OCI-LY1 (cell line): Measurements from ENCODE around the gene EXOC6B.

Experiments
- H2AFZ ChIP-seq: fragments of 200-600 bp; sonication (generic), shearing (Covaris generic); 2 replicates; pipeline ENCODE4 v1.6.0; 2014; ENCODE audit warnings: antibody characterized with exemption, mild to moderate bottlenecking, low read length
- H3F3A ChIP-seq: fragments of 200-600 bp; sonication (generic), shearing (Covaris generic); 2 replicates; pipeline ENCODE4 v1.6.0; 2014; ENCODE audit warnings: mild to moderate bottlenecking, antibody characterized with exemption, low read length, moderate library complexity; ENCODE audit not compliant: insufficient read depth
- H3K27ac ChIP-seq: fragments of 200-600 bp; sonication (generic); 2 replicates; pipeline ENCODE4 v1.5.1; 2014; ENCODE audit warnings: low read length, mixed run types, mild to moderate bottlenecking, low read depth; ENCODE audit not compliant: poor library complexity, severe bottlenecking
- H3K27me3 ChIP-seq: fragments of 200-600 bp; sonication (generic); 2 replicates; pipeline ENCODE4 v1.6.0; 2014; ENCODE audit warnings: antibody characterized with exemption, mild to moderate bottlenecking, low read length, moderate library complexity; ENCODE audit not compliant: insufficient read depth
- H3K36me3 ChIP-seq: fragments of 200-600 bp; sonication (generic); 2 replicates; pipeline ENCODE4 v1.6.1; 2014; ENCODE audit warnings: mild to moderate bottlenecking, antibody characterized with exemption, low read length, moderate library complexity, mixed read lengths; ENCODE audit not compliant: insufficient read depth
- H3K4me1 ChIP-seq: fragments of 200-600 bp; sonication (generic); 2 replicates; pipeline ENCODE4 v1.5.1; 2014; ENCODE audit warnings: mild to moderate bottlenecking, low read length, moderate library complexity; ENCODE audit not compliant: insufficient read depth, severe bottlenecking
- H3K4me2 ChIP-seq: fragments of 200-600 bp; sonication (generic), shearing (Covaris generic); 2 replicates; pipeline ENCODE4 v1.6.1; 2014; ENCODE audit warnings: low read length
- H3K4me3 ChIP-seq: fragments of 200-600 bp; sonication (generic); 2 replicates; pipeline ENCODE4 v1.5.1; 2014; ENCODE audit warnings: low read length, low read depth, mild to moderate bottlenecking, mixed read lengths; ENCODE audit not compliant: poor library complexity, severe bottlenecking
- H3K79me2 ChIP-seq: fragments of 200-600 bp; shearing (Covaris generic); 2 replicates; pipeline ENCODE4 v1.6.1; 2016; ENCODE audit warnings: mixed run types, low read length, mixed read lengths; ENCODE audit not compliant: insufficient read depth
- H3K9ac ChIP-seq: fragments of 200-600 bp; sonication (generic), shearing (Covaris generic); 2 replicates; pipeline ENCODE4 v1.6.1; 2014; ENCODE audit warnings: mild to moderate bottlenecking, low read length, mixed read lengths
- H3K9me2 ChIP-seq: fragments of 200-600 bp; sonication (generic), shearing (Covaris generic); 2 replicates; pipeline ENCODE4 v1.6.1; 2014; ENCODE audit warnings: low read depth, mild to moderate bottlenecking, low read length, mixed read lengths
- H3K9me3 ChIP-seq: fragments of 200-600 bp; shearing (Covaris generic); 2 replicates; pipeline ENCODE4 v1.6.1; 2014; ENCODE audit warnings: low read length, mixed read lengths
- H4K20me1 ChIP-seq: fragments of 200-600 bp; sonication (generic), shearing (Covaris generic); 2 replicates; pipeline ENCODE4 v1.6.0; 2016; ENCODE audit warnings: mild to moderate bottlenecking, low read length; ENCODE audit not compliant: insufficient read depth
- EZH2 ChIP-seq: fragments of 200-600 bp; sonication (generic), shearing (Covaris generic); IDR thresholded peaks from 2 replicates; pipeline ENCODE4 v1.8.0; 2017; ENCODE audit warnings: borderline replicate concordance, mixed run types, mild to moderate bottlenecking, antibody characterized with exemption, low read length, moderate library complexity, mixed read lengths
- TF ChIP-seq, protein P1 (sequence below): fragments of 200-600 bp; sonication (generic), shearing (Covaris generic); IDR thresholded peaks from 2 replicates; pipeline ENCODE4 v1.5.1; 2017; ENCODE audit warnings: mild to moderate bottlenecking, antibody characterized with exemption, low read length, moderate library complexity, mixed read lengths

The EXOC6B gene

DNA sequence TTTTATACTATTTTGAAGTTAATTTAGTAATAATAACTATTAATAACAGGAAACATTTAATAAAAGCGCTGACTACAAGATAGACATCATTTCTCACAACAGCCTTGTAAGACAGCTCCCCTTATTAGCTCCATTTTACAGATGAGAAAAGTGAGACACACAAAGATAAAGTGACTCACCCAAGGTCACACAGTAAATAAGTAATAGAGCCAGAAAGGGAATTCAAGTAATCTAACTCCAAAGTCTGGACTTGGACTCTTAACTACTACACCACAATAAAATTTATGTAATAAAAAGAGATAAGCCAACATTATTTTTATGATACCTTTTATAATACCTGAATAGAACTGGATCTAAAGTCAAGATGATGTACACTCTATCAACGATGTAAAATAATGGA is 25.3 kb downstream of the EXOC6B start:
- no peak overlapping the region for H3K4me2 ChIP-seq
- no peaks in the 10 kb centered on the region for H3K4me1 ChIP-seq
- no peaks in the 10 kb centered on the region for H3K9me2 ChIP-seq
- no peak overlapping the region for H3K9ac ChIP-seq
- no peaks in the 10 kb centered on the region for H3K36me3 ChIP-seq
- H3K9me3 ChIP-seq = no peaks in the 10 kb centered on the region
- H4K20me1 ChIP-seq = no peaks in the 10 kb centered on the region
- no peak for TF ChIP-seq EZH2
- TF ChIP-seq, protein P1, sequence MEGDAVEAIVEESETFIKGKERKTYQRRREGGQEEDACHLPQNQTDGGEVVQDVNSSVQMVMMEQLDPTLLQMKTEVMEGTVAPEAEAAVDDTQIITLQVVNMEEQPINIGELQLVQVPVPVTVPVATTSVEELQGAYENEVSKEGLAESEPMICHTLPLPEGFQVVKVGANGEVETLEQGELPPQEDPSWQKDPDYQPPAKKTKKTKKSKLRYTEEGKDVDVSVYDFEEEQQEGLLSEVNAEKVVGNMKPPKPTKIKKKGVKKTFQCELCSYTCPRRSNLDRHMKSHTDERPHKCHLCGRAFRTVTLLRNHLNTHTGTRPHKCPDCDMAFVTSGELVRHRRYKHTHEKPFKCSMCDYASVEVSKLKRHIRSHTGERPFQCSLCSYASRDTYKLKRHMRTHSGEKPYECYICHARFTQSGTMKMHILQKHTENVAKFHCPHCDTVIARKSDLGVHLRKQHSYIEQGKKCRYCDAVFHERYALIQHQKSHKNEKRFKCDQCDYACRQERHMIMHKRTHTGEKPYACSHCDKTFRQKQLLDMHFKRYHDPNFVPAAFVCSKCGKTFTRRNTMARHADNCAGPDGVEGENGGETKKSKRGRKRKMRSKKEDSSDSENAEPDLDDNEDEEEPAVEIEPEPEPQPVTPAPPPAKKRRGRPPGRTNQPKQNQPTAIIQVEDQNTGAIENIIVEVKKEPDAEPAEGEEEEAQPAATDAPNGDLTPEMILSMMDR = no peak
- no peaks in the 10 kb centered on the region for H3F3A ChIP-seq
- H3K4me3 ChIP-seq = no peak overlapping the region
- no peak overlapping the region for H2AFZ ChIP-seq
- no peaks in the 10 kb centered on the region for H3K27me3 ChIP-seq
- H3K79me2 ChIP-seq = no peaks in the 10 kb centered on the region
- H3K27ac ChIP-seq = no peak overlapping the region

DNA sequence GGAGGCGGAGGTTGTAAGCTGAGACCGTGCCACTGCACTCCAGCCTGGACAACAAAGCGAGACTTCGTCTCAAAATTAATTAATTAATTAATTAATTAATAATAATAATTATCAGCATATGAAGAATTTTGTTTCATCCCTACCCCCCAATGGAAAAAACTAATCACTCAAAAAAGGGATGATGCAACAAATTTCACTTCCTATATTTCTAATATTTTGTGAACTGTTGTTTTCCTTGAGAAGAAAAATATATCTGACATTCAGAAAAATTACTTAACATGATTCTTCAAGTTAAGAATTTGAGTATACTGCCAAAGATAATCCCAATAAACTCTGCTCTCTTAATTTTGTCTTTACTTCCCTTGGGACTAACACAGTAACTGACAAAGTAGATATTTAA is 28.1 kb downstream of the EXOC6B start:
- Histone ChIP-seq H3K9me2 (no peaks in the 10 kb centered on the region), H3K4me3 (no peak overlapping the region), H3F3A (no peaks in the 10 kb centered on the region), H3K9ac (no peak overlapping the region), H3K79me2 (no peaks in the 10 kb centered on the region), H3K36me3 (no peaks in the 10 kb centered on the region), H3K4me1 (no peaks in the 10 kb centered on the region), H3K27ac (no peak overlapping the region), H4K20me1 (no peaks in the 10 kb centered on the region), H3K4me2 (no peak overlapping the region), H2AFZ (no peak overlapping the region), H3K9me3 (no peaks in the 10 kb centered on the region), H3K27me3 (no peaks in the 10 kb centered on the region)
- TF ChIP-seq, protein P1 = no peak
- TF ChIP-seq EZH2 = no peak

DNA sequence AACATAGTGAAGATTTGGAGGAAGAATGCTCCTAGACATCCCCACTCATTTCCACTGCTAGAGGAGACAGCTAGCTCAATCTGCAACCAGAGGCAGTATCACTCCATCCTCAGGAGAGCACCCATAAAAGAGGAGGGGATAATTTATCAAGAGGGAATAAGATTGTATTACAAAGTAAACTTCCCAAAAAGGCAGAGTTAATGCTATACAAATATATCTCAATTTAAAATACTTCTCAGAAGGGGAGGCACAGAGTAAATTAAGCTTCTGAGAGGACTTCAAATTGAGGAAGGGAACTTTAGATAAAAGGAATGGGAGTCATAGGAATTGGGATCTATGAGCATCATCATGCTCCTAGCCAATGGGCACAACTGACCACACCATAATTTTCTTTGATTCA is 29.1 kb downstream of the EXOC6B start:
- Histone ChIP-seq H4K20me1 (no peaks in the 10 kb centered on the region), H3K36me3 (no peaks in the 10 kb centered on the region), H3K27ac (no peak overlapping the region), H3K9me3 (no peaks in the 10 kb centered on the region), H3K79me2 (no peaks in the 10 kb centered on the region), H3K4me3 (no peak overlapping the region), H3K27me3 (no peaks in the 10 kb centered on the region), H3F3A (no peaks in the 10 kb centered on the region), H3K4me2 (no peak overlapping the region), H2AFZ (no peak overlapping the region), H3K9ac (no peak overlapping the region), H3K9me2 (no peaks in the 10 kb centered on the region), H3K4me1 (no peaks in the 10 kb centered on the region)
- TF ChIP-seq, protein P1 = no peak
- TF ChIP-seq EZH2 = no peak
